ENCODE data around the gene LPAR2.

Gene LPAR2

GRCh38 chr19:19663256-19664120 lies 35.5 kb upstream of the LPAR2 start, which contains the start of gene ATP13A1:
Gene ATP13A1, minus strand, starts transcription at chr19:19663676. Its CDS starts 10 bp downstream, at chr19:19663666.
- Histone ChIP-seq H3K27ac (peak within 1 kb of the TSS; percentile 86), H3K36me3 (ENCODE audit: insufficient read depth, low read length) (peaks cover 13% of the 10 kb centered on the region), H3K9ac (ENCODE audit: insufficient read length) (peak within 1 kb of the TSS; percentile 91), H3K9me3 (ENCODE audit: low read depth, low read length) (no peaks in the 10 kb centered on the region), H3K4me3 (peak within 1 kb of the TSS; percentile 93)
- peak; percentile 75 for DNase-seq (ENCODE audit: low read depth, low spot score)
- no peak for TF ChIP-seq EZH2 (IDR thresholded peaks at IDR 0.05)
- no peak for TF ChIP-seq FOXP2 (optimal IDR thresholded peaks at IDR 0.05; ENCODE audit: control extremely low read depth, extremely low read length, insufficient read depth)
- peak; percentile 78 for TF ChIP-seq POLR2AphosphoS5 (IDR thresholded peaks at IDR 0.05; ENCODE audit: borderline replicate concordance, low read depth, low read length)

- H3K4me3 ChIP-seq: peak overlapping the region; percentile 93
- DNase-seq (ENCODE audit: low read depth, low spot score): no peak
- TF ChIP-seq POLR2AphosphoS5 (IDR thresholded peaks at IDR 0.05; ENCODE audit: borderline replicate concordance, low read depth, low read length) (0 out of 2 replicates have a peak, but pooled peaks have one; percentile 3), EZH2 (IDR thresholded peaks at IDR 0.05) (no peak), FOXP2 (optimal IDR thresholded peaks at IDR 0.05; ENCODE audit: control extremely low read depth, extremely low read length, insufficient read depth) (no peak)
- H3K27ac ChIP-seq: peak overlapping the region; percentile 57; the same call in 1 of the 2 replicates
- H3K9ac ChIP-seq (ENCODE audit: insufficient read length): peak overlapping the region; percentile 91
- H3K36me3 ChIP-seq (ENCODE audit: insufficient read depth, low read length): peaks cover 20% of the 10 kb centered on the region
- H3K9me3 ChIP-seq (ENCODE audit: low read depth, low read length): no peaks in the 10 kb centered on the region
Measured at GRCh38 chr19:19662871-19663255, 34.8 kb upstream of the LPAR2 start.

- no peak for TF ChIP-seq EZH2 (IDR thresholded peaks at IDR 0.05)
- peak; percentile 6; the same call in 1 of the 2 replicates for TF ChIP-seq POLR2AphosphoS5 (IDR thresholded peaks at IDR 0.05; ENCODE audit: borderline replicate concordance, low read depth, low read length)
- Histone ChIP-seq H3K9ac (ENCODE audit: insufficient read length) (peak overlapping the region; percentile 91), H3K36me3 (ENCODE audit: insufficient read depth, low read length) (peaks cover 25% of the 10 kb centered on the region), H3K4me3 (peak overlapping the region; percentile 93), H3K27ac (no peak overlapping the region), H3K9me3 (ENCODE audit: low read depth, low read length) (no peaks in the 10 kb centered on the region)
- DNase-seq (ENCODE audit: low read depth, low spot score): no peak
Measured at GRCh38 chr19:19662344-19662743, 34.3 kb upstream of the LPAR2 start.

- no peaks in the 10 kb centered on the region for H3K9me3 ChIP-seq (ENCODE audit: low read depth, low read length)
- peak overlapping the region; percentile 91 for H3K9ac ChIP-seq (ENCODE audit: insufficient read length)
- peaks cover 30% of the 10 kb centered on the region for H3K36me3 ChIP-seq (ENCODE audit: insufficient read depth, low read length)
- H3K27ac ChIP-seq: no peak overlapping the region
- DNase-seq (ENCODE audit: low read depth, low spot score): no peak
- TF ChIP-seq EZH2 (IDR thresholded peaks at IDR 0.05) (no peak), FOXP2 (optimal IDR thresholded peaks at IDR 0.05; ENCODE audit: control extremely low read depth, extremely low read length, insufficient read depth) (no peak), POLR2AphosphoS5 (IDR thresholded peaks at IDR 0.05; ENCODE audit: borderline replicate concordance, low read depth, low read length) (no peak)
- peak overlapping the region; percentile 93 for H3K4me3 ChIP-seq
Measured at GRCh38 chr19:19661675-19662251, 33.7 kb upstream of the LPAR2 start.

- Histone ChIP-seq H3K27ac (no peak overlapping the region), H3K9me3 (ENCODE audit: low read depth, low read length) (no peaks in the 10 kb centered on the region), H3K4me3 (no peak overlapping the region), H3K36me3 (ENCODE audit: insufficient read depth, low read length) (peaks cover 36% of the 10 kb centered on the region), H3K9ac (ENCODE audit: insufficient read length) (no peak overlapping the region)
- TF ChIP-seq EZH2 (IDR thresholded peaks at IDR 0.05) (no peak), POLR2AphosphoS5 (IDR thresholded peaks at IDR 0.05; ENCODE audit: borderline replicate concordance, low read depth, low read length) (no peak), FOXP2 (optimal IDR thresholded peaks at IDR 0.05; ENCODE audit: control extremely low read depth, extremely low read length, insufficient read depth) (no peak)
- no peak for DNase-seq (ENCODE audit: low read depth, low spot score)
Measured at GRCh38 chr19:19661141-19661674, 33.2 kb upstream of the LPAR2 start.

- H3K9me3 ChIP-seq (ENCODE audit: low read depth, low read length): no peaks in the 10 kb centered on the region
- H3K9ac ChIP-seq (ENCODE audit: insufficient read length): no peak overlapping the region
- TF ChIP-seq EZH2 (IDR thresholded peaks at IDR 0.05) (no peak), FOXP2 (optimal IDR thresholded peaks at IDR 0.05; ENCODE audit: control extremely low read depth, extremely low read length, insufficient read depth) (no peak), POLR2AphosphoS5 (IDR thresholded peaks at IDR 0.05; ENCODE audit: borderline replicate concordance, low read depth, low read length) (no peak)
- DNase-seq (ENCODE audit: low read depth, low spot score): no peak
- H3K4me3 ChIP-seq: no peak overlapping the region
- H3K27ac ChIP-seq: no peak overlapping the region
- H3K36me3 ChIP-seq (ENCODE audit: insufficient read depth, low read length): peaks cover 51% of the 10 kb centered on the region
Measured at GRCh38 chr19:19659646-19660245, 31.7 kb upstream of the LPAR2 start.

- DNase-seq (ENCODE audit: low read depth, low spot score): no peak
- H3K4me3 ChIP-seq: no peak overlapping the region
Measured at GRCh38 chr19:19657397-19657783, 29.4 kb upstream of the LPAR2 start.

More at GRCh38 chr19:19657397-19657783, 29.4 kb upstream of the LPAR2 start:
- H3K9ac ChIP-seq (ENCODE audit: insufficient read length): no peak overlapping the region
- peaks cover 73% of the 10 kb centered on the region for H3K36me3 ChIP-seq (ENCODE audit: insufficient read depth, low read length)
- H3K9me3 ChIP-seq (ENCODE audit: low read depth, low read length): no peaks in the 10 kb centered on the region
- TF ChIP-seq POLR2AphosphoS5 (IDR thresholded peaks at IDR 0.05; ENCODE audit: borderline replicate concordance, low read depth, low read length): no peak
- TF ChIP-seq EZH2 (IDR thresholded peaks at IDR 0.05): no peak
- TF ChIP-seq FOXP2 (optimal IDR thresholded peaks at IDR 0.05; ENCODE audit: control extremely low read depth, extremely low read length, insufficient read depth): no peak
- no peak overlapping the region for H3K27ac ChIP-seq

Data from SK-N-MC (cell line).